Mammary epithelial cell (primary cell): ENCODE results near the gene AHDC1.

Source experiments
- EZH2 ChIP-seq: IDR thresholded peaks from 2 replicates; pipeline ENCODE4 v1.6.1; 2012; ENCODE audit warnings: low read length, inconsistent platforms, borderline replicate concordance
- TF ChIP-seq, protein P1 (sequence below), 2 donors: IDR thresholded peaks in 1 of 2; conservative IDR thresholded peaks in 1 of 2; 2 replicates each; pipeline ENCODE4 v1.5.1; 2011 to 2012; ENCODE audit warnings: inconsistent platforms in 2 of 2, low read length in 2 of 2, mild to moderate bottlenecking in 2 of 2, control low read depth in 1 of 2, low read depth in 1 of 2; ENCODE audit not compliant: insufficient read depth in 1 of 2; ENCODE audit errors: extremely low read depth in 1 of 2

DNA sequence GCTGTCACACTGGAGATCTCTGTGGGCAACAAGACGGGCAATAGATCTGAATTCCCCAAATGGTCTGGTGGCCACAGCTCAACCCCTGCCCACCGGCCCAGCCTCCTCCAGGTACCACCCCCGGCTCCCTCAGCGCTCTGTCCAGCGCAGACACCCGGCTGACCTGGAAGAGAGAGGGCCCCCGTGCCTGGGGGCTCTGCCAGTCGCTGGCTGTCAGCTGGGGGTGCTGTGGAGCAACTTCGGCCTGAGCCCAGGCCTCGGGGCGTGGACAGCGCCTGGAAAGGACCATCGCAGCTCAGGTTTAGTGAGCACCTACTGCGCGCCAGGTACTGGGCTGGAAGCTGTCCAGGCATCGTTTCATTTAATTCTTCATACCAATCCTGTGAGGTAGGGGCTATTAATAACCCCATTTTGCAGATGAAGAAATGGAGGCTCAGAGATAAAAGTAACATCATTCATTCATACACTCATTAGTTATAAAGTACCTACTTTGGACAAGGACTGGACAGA lies 51.0 kb downstream of the AHDC1 start:
- TF ChIP-seq, protein P1, sequence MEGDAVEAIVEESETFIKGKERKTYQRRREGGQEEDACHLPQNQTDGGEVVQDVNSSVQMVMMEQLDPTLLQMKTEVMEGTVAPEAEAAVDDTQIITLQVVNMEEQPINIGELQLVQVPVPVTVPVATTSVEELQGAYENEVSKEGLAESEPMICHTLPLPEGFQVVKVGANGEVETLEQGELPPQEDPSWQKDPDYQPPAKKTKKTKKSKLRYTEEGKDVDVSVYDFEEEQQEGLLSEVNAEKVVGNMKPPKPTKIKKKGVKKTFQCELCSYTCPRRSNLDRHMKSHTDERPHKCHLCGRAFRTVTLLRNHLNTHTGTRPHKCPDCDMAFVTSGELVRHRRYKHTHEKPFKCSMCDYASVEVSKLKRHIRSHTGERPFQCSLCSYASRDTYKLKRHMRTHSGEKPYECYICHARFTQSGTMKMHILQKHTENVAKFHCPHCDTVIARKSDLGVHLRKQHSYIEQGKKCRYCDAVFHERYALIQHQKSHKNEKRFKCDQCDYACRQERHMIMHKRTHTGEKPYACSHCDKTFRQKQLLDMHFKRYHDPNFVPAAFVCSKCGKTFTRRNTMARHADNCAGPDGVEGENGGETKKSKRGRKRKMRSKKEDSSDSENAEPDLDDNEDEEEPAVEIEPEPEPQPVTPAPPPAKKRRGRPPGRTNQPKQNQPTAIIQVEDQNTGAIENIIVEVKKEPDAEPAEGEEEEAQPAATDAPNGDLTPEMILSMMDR (conservative IDR thresholded peaks at IDR 0.05 in 1 of 2, IDR thresholded peaks at IDR 0.05 in 1 of 2; ENCODE audit: extremely low read depth in 1 of 2, insufficient read depth in 1 of 2, low read depth in 1 of 2, low read length in 2 of 2), result peak in 1 of 2 donors; percentile 2
- TF ChIP-seq EZH2, result no peak
